Left lung (tissue), 10 donors: ENCODE measurements around the gene AVPR2. TPM values are rescaled to one million over a fixed set of nuclear protein-coding genes. Genes with fewer than 3 reads are reported as not detected.
A peak's percentile ranks its signal among the peaks of the same experiment; 100 is the strongest.

Experiments
- ATAC-seq: fragments of 200-7000 bp; cut with Tn5 transposase; one replicate; pipeline ENCODE4 v1.9.1; 2020; ENCODE audit warnings: moderate library complexity
- DNase-seq, 4 donors: peaks; one replicate each; pipeline ENCODE4 v3.0.0-alpha.2; 2013 to 2020
- H3K27ac ChIP-seq, 2 donors: fragments of 200-600 bp; sonication (generic) in 1 of 2; one replicate each; pipeline versions ENCODE4 v1.5.0 to v1.8.0; 2020 to 2021
- H3K27me3 ChIP-seq, 2 donors: fragments of 200-600 bp; sonication (generic) in 1 of 2; one replicate each; pipeline versions ENCODE4 v1.5.0 to v1.8.0; 2020 to 2021
- H3K36me3 ChIP-seq, 2 donors: fragments of 200-600 bp; sonication (generic) in 1 of 2; one replicate each; pipeline versions ENCODE4 v1.5.0 to v1.8.0; 2020 to 2021
- H3K4me1 ChIP-seq, 2 donors: fragments of 200-600 bp; one replicate each; pipeline ENCODE4 v1.8.0; 2021
- H3K4me3 ChIP-seq, 2 donors: fragments of 200-600 bp; sonication (generic) in 1 of 2; one replicate each; pipeline versions ENCODE4 v1.5.0 to v1.8.0; 2020 to 2021; ENCODE audit warnings: mild to moderate bottlenecking in 1 of 2
- H3K9me3 ChIP-seq, 2 donors: fragments of 200-600 bp; sonication (generic) in 1 of 2; one replicate each; pipeline versions ENCODE4 v1.5.0 to v1.8.0; 2020 to 2021
- intact Hi-C, 2 donors: fragments of 100-400 bp; cut with DNase I; formaldehyde crosslinking; loops; one replicate each; pipeline versions ENCODE4 v1.11.2 to v1.14.2; 2022
- polyA plus RNA-seq, 6 donors: library from polyadenylated mRNA; unstranded; fragments of 120-200 nt; gene quantifications; one replicate each; pipeline ENCODE4 v1.2.1, GENCODE V29; 2013; ENCODE audit not compliant: insufficient read length in 6 of 6
- total RNA-seq, 2 donors: library from RNA; stranded (reverse); fragmentation: NEBNext Ultra II Directional; extraction: Animal tissue kit (Norgen Biotek cat#: 25700); gene quantifications; one replicate each; pipeline ENCODE4 v1.2.1, GENCODE V29; 2021
- TF ChIP-seq, protein P1 (sequence below), 2 donors: fragments of 200-600 bp; sonication (generic) in 1 of 2; IDR thresholded peaks; one replicate each; pipeline versions ENCODE4 v1.5.0 to v1.8.0; 2021; ENCODE audit warnings: antibody characterized with exemption in 2 of 2
- donor health status: DM: no; HTN: yes; CAD: no.
- donor health status: DM: no; HTN: no; CAD: no.

The AVPR2 gene
- total and polyA plus RNA-seq, 8 donors: 0.52 to 1.3 (median 0.83) TPM

DNA sequence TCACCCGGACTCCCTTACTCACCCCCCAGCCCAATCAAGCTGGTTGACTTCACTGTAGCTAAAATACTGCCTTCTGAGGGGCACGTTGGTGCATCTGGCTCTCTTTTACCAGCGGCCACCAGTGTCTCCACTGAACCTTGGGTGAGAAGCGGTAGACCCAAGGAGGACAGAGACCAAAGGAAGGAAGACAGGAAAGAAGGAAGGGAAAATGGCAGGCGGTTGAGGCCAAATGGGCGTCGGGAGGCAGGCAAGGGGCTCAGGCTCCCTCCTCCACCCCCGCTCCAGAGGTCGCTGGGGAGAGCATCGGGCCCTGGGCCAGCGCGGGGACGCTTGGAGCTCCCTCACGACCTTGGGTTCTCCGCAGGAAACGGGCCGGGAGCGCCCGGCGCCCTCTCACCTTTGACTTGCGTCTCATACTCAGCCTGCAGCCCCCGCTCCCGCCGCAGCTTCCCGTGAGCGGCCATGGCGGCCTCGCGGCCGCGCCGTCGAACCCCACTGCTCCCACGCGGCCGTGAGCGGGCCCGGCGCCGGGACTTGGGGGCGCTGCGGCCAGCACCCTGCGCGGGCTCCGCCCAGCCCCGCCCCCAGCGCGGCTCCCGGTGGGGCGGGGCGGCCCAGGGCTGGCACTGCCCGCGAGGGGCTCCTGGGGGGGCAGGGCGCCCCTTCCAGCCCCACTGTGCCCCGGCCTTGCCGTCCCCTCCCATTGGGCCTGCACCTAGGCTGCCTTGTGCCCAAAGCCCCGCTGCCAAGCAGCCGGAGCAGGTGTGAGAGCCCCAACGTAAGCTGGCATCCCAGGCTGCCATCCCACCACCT lies 21.5 kb downstream of the AVPR2 start, which contains the start of gene ARHGAP4:
Gene ARHGAP4, minus strand, starts transcription at position 526 of the 813 bp plus-strand sequence. Its CDS starts 62 bp downstream, at position 464.
- Histone ChIP-seq H3K4me3 (peak within 1 kb of the TSS; percentile 15 to 57), H3K4me1 (peaks cover 4 to 44% of the 10 kb centered on the region in 2 donors), H3K27me3 (no peaks in the 10 kb centered on the region), H3K36me3 (peaks cover 0 to 14% of the 10 kb centered on the region in 2 donors), H3K27ac (peak within 1 kb of the TSS; percentile 96 to 97), H3K9me3 (no peaks in the 10 kb centered on the region)
- DNase-seq (peak in 1 of 4 donors; percentile 86), ATAC-seq (no peak)
- intact Hi-C loops: no loop called here
- TF ChIP-seq, protein P1, sequence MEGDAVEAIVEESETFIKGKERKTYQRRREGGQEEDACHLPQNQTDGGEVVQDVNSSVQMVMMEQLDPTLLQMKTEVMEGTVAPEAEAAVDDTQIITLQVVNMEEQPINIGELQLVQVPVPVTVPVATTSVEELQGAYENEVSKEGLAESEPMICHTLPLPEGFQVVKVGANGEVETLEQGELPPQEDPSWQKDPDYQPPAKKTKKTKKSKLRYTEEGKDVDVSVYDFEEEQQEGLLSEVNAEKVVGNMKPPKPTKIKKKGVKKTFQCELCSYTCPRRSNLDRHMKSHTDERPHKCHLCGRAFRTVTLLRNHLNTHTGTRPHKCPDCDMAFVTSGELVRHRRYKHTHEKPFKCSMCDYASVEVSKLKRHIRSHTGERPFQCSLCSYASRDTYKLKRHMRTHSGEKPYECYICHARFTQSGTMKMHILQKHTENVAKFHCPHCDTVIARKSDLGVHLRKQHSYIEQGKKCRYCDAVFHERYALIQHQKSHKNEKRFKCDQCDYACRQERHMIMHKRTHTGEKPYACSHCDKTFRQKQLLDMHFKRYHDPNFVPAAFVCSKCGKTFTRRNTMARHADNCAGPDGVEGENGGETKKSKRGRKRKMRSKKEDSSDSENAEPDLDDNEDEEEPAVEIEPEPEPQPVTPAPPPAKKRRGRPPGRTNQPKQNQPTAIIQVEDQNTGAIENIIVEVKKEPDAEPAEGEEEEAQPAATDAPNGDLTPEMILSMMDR (IDR thresholded peaks at IDR 0.05): no peak

DNA sequence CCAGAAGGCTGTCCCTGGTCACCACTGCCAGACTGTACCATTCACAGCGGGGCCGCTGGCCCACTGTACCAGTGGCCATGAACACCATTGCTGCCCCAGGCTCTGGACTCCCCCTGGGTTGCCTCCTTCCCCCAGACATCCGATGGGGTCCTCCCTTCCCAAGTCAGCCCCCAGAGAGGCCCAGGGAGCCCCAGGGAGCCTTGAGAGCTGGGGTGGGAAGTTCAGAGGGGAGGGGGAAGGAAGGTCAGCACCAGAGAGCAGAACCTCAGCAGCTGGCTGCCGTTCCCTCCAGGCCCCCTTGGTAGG lies 22.0 kb downstream of the AVPR2 start:
- H3K27me3 ChIP-seq: no peaks in the 10 kb centered on the region
- DNase-seq (no peak), ATAC-seq (no peak)
- peak overlapping the region in 1 of 2 donors; percentile 57 for H3K4me3 ChIP-seq
- H3K9me3 ChIP-seq: no peaks in the 10 kb centered on the region
- intact Hi-C loops: no loop called here
- H3K4me1 ChIP-seq: peaks cover 4 to 43% of the 10 kb centered on the region in 2 donors
- TF ChIP-seq, protein P1 (IDR thresholded peaks at IDR 0.05): no peak
- H3K27ac ChIP-seq: peak overlapping the region; percentile 96 to 97
- peaks cover 0 to 17% of the 10 kb centered on the region in 2 donors for H3K36me3 ChIP-seq

DNA sequence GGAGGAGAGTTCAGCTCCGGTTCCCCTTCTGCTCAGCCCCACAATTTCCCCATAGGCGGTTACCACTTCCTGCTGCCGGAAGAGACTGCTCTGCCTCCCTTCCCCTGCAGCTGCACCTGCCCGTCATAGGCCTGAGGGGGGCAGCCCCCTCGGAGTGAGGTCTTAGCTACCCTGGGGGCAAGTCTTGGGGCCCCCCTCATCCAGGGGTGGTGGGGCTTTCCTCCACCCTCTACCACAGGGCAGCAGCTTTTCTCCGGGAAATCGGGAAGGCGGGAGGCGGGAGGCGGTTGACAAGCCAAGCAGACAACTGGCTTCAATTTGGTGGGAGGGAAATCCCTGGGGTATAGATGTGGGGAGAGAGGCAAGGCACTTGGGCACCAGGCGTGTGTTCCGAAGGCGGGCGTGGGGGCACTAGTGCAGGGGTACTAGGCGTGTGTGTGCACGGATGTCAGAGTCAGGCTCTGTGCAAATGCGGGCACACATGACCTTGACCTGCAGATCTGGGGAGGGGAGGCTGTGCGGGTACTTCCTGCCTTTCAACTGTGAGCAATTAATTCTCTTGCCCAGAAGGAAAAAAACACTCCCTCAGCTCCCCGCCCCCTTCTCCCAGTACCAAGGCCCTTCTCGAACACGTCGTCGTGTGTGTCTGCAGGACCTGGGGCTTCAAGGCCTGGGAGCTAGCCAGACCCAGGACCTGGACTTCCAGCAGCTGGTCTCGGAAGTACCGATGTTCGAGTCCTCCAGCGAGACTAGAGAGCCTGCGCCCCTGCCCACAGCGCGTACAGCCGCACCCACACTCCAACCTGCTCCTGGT lies 22.6 kb downstream of the AVPR2 start:
- ATAC-seq (peak; percentile 8), DNase-seq (peak; percentile 17 to 86 (median 64))
- Histone ChIP-seq H3K27ac (peak overlapping the region; percentile 96 to 97), H3K4me3 (peak overlapping the region; percentile 35 to 57), H3K27me3 (no peaks in the 10 kb centered on the region), H3K36me3 (peaks cover 0 to 22% of the 10 kb centered on the region in 2 donors), H3K4me1 (peaks cover 4 to 38% of the 10 kb centered on the region in 2 donors), H3K9me3 (no peaks in the 10 kb centered on the region)
- TF ChIP-seq, protein P1 (IDR thresholded peaks at IDR 0.05): no peak
- intact Hi-C loops: no loop called here

DNA sequence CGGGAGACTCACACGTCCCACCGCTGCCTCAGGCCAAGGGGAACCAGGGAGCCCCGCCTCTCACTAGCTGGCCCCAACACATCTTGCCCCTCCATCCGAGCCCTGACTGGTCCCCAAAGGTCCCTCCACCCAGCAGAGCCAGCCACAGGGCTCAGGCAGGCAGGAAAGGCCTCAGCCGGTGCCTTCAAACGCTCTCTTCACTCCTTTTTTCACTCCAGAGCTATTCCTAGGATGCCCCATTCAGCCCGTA lies 23.1 kb downstream of the AVPR2 start:
- DNase-seq (no peak), ATAC-seq (peak; percentile 12)
- Histone ChIP-seq H3K9me3 (no peaks in the 10 kb centered on the region), H3K4me1 (peaks cover 4 to 33% of the 10 kb centered on the region in 2 donors), H3K4me3 (peak overlapping the region; percentile 35 to 57), H3K36me3 (peaks cover 0 to 28% of the 10 kb centered on the region in 2 donors), H3K27me3 (no peaks in the 10 kb centered on the region), H3K27ac (peak overlapping the region; percentile 96 to 97)
- TF ChIP-seq, protein P1 (IDR thresholded peaks at IDR 0.05): no peak
- intact Hi-C loops: no loop called here
